Endothelial cell of umbilical vein (primary cell): ENCODE data around the gene HIP1. TPM values are rescaled to one million over a fixed set of nuclear protein-coding genes. Genes with fewer than 3 reads are reported as not detected.

Experiments
- BruUV-seq: library from RNA; stranded (reverse); fragments of 400-500 nt; replicated peaks from 2 replicates; lab custom pipeline; 2021; lab: Mats Ljungman, UMichigan
- CTCF ChIA-PET: fragments of 300-600, 350-600 bp; sonication (Branson Sonifier 250); formaldehyde crosslinking; loops from one replicate; lab custom pipeline; 2021; ENCODE audit warnings: antibody characterized with exemption, inconsistent platforms; lab: Charles Lee
- POLR2A ChIA-PET: fragments of 300-600, 350-600 bp; sonication (Branson Sonifier 250); formaldehyde crosslinking; loops from one replicate; lab custom pipeline; 2021; ENCODE audit warnings: antibody characterized with exemption, inconsistent platforms; lab: Charles Lee
- DNase-seq: peaks from one replicate; pipeline ENCODE4 v3.0.0-alpha.2; 2011; ENCODE audit warnings: low read depth, low spot score
- FAIRE-seq: peaks from 2 replicates; lab custom pipeline; 2011; peaks lifted over from hg19 to GRCh38; lab: Jason Lieb, UNC
- H2AFZ ChIP-seq: 2 replicates; pipeline ENCODE4 v1.6.0; 2012; ENCODE audit warnings: low read depth, low read length, control low read depth, inconsistent platforms
- H3K27ac ChIP-seq: 2 replicates; pipeline ENCODE4 v1.5.1; 2011; ENCODE audit warnings: low read depth, mild to moderate bottlenecking, control low read depth, low read length, moderate library complexity; ENCODE audit not compliant: insufficient read depth
- H3K27me3 ChIP-seq, 2 experiments: 2 replicates each; pipeline versions ENCODE4 v1.6.0 to v1.6.1; 2011; ENCODE audit warnings: low read length in 2 of 2, mixed read lengths in 1 of 2; ENCODE audit not compliant: control insufficient read depth in 2 of 2, insufficient read depth in 2 of 2
- H3K36me3 ChIP-seq, 2 experiments: 2 replicates in 1 of 2; 3 replicates in 1 of 2; pipeline ENCODE4 v1.5.1; 2011; ENCODE audit warnings: low read length in 2 of 2, mild to moderate bottlenecking in 1 of 2, moderate library complexity in 1 of 2; ENCODE audit not compliant: control insufficient read depth in 2 of 2, insufficient read depth in 2 of 2; ENCODE audit errors: extremely low read depth in 1 of 2
- H3K4me1 ChIP-seq: 3 replicates; pipeline ENCODE4 v1.5.1; 2011; ENCODE audit warnings: mild to moderate bottlenecking, low read length; ENCODE audit not compliant: control insufficient read depth, insufficient read depth; ENCODE audit errors: extremely low read depth
- H3K4me2 ChIP-seq: 2 replicates; pipeline ENCODE4 v1.6.1; 2011; ENCODE audit warnings: low read length, control low read depth, mixed read lengths; ENCODE audit not compliant: insufficient read depth
- H3K4me3 ChIP-seq, 3 experiments: fragments of 200-600 bp in 1 of 3; sonication (generic), shearing (Covaris generic) in 1 of 3; replicated peaks in 1 of 3; 2 replicates each; pipeline ENCODE4 v1.5.1; 2011 to 2016; ENCODE audit warnings: control low read depth in 3 of 3, low read length in 3 of 3, mild to moderate bottlenecking in 2 of 3, inconsistent platforms in 1 of 3, low read depth in 1 of 3, moderate library complexity in 1 of 3; ENCODE audit not compliant: insufficient read depth in 1 of 3
- H3K79me2 ChIP-seq: 2 replicates; pipeline ENCODE4 v1.6.0; 2012; ENCODE audit warnings: low read length, inconsistent platforms; ENCODE audit not compliant: control insufficient read depth, insufficient read depth
- H3K9ac ChIP-seq: replicated peaks from 2 replicates; pipeline ENCODE3; 2011; ENCODE audit warnings: low read length, control low read depth; ENCODE audit not compliant: insufficient read depth; ENCODE audit errors: extremely low read depth
- H3K9me1 ChIP-seq: replicated peaks from 3 replicates; pipeline ENCODE4 v1.6.0; 2011; ENCODE audit warnings: mild to moderate bottlenecking, low read length; ENCODE audit not compliant: control insufficient read depth, insufficient read depth; ENCODE audit errors: extremely low read depth
- H3K9me3 ChIP-seq: replicated peaks from 2 replicates; pipeline ENCODE4 v1.5.1; 2012; ENCODE audit warnings: low read length, inconsistent platforms; ENCODE audit not compliant: control insufficient read depth, insufficient read depth
- H4K20me1 ChIP-seq: replicated peaks from 2 replicates; pipeline ENCODE3; 2011; ENCODE audit warnings: mild to moderate bottlenecking, low read length; ENCODE audit not compliant: control insufficient read depth, insufficient read depth; ENCODE audit errors: extremely low read depth
- EZH2 ChIP-seq: IDR thresholded peaks from 2 replicates; pipeline ENCODE4 v1.6.1; 2012; ENCODE audit warnings: borderline replicate concordance, low read depth, mild to moderate bottlenecking, moderate library complexity, low read length, inconsistent platforms; ENCODE audit not compliant: severe bottlenecking
- GATA2 ChIP-seq: IDR thresholded peaks from 2 replicates; pipeline ENCODE4 v1.7.0; 2011; ENCODE audit warnings: low read depth, mild to moderate bottlenecking, moderate library complexity, mixed read lengths, low read length; ENCODE audit not compliant: insufficient read length, insufficient read depth
- JUN ChIP-seq: IDR thresholded peaks from 2 replicates; pipeline ENCODE4 v1.6.1; 2011; ENCODE audit warnings: borderline replicate concordance, low read depth; ENCODE audit not compliant: insufficient read length, insufficient read depth
- MYC ChIP-seq: IDR thresholded peaks from one replicate; pipeline ENCODE4 v1.6.1; 2011; ENCODE audit warnings: mild to moderate bottlenecking, low read depth, low read length
- POLR2A ChIP-seq: IDR thresholded peaks from 2 replicates; pipeline ENCODE4 v1.6.1; 2012; ENCODE audit warnings: low read depth, mild to moderate bottlenecking, control low read depth, low read length
- POLR2AphosphoS5 ChIP-seq: IDR thresholded peaks from 2 replicates; pipeline ENCODE4 v1.6.1; 2012; ENCODE audit warnings: low read depth, mild to moderate bottlenecking, control low read depth, low read length, moderate library complexity; ENCODE audit not compliant: insufficient read depth
- dilution Hi-C: fragments of 300-500 bp; cut with MboI; formaldehyde crosslinking; loops from one replicate; pipeline ENCODE4 v1.15.0; 2019; ENCODE audit warnings: low sequenced_read_pairs; ENCODE audit not compliant: extremely low pct_ligation_motif_present
- intact Hi-C: fragments of 100-400 bp; cut with micrococcal nuclease; formaldehyde crosslinking; loops from one replicate; pipeline ENCODE4 v1.10.0; 2022
- polyA plus RNA-seq, 4 experiments: library from polyadenylated mRNA; depleted of rRNA in 3 of 4; stranded (reverse) in 3 of 4; unstranded in 1 of 4; fragments of >200 nt; gene quantifications; 2 replicates each; pipeline versions ENCODE4 v1.2.1 to v1.2.3, GENCODE V29; 2011 to 2012; ENCODE audit warnings: missing spikeins in 1 of 4
- total RNA-seq: library from RNA; stranded (reverse); gene quantifications from 2 replicates; pipeline ENCODE4 v1.2.3, GENCODE V29; 2021
- TF ChIP-seq, protein P1 (sequence below): IDR thresholded peaks from 2 replicates; pipeline ENCODE4 v1.6.1; 2011; ENCODE audit not compliant: insufficient read depth, insufficient read length
- TF ChIP-seq, protein P2 (sequence below), 2 donors: IDR thresholded peaks; 1 replicate in 1 of 2; 2 replicates in 1 of 2; pipeline ENCODE4 v1.5.1; 2011; ENCODE audit warnings: low read length in 2 of 2, mild to moderate bottlenecking in 2 of 2, moderate library complexity in 2 of 2, control low read depth in 1 of 2, inconsistent platforms in 1 of 2, low read depth in 1 of 2; ENCODE audit not compliant: insufficient read depth in 1 of 2; ENCODE audit errors: extremely low read depth in 1 of 2

The HIP1 gene
- total and polyA plus RNA-seq, 2 donors (not counting 3 experiments of a cell fraction or from before 2014, with no cell fraction given): 23.7 to 47.6 TPM

DNA sequence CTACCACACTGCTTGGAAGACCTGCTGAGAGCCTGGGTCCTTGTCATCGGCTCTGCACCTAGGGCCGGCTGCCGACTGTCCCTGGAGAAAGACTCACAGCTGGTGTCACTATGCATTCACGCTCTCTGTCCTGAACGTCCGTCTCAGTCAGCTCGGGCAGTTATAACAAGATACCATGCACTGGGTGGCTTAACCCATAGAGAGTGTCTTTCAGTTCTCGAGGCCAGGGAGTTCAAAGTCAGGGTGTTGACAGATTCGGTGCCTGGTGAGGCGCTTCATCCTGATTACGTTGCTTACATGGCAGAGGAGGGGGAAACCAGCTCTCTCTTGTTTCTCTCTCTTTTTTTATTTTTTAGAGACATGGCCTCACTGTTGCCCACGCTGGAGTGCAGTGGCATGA lies 155.5 kb downstream of the HIP1 start:
- BruUV-seq: no TSS peak
- TF ChIP-seq, protein P1, sequence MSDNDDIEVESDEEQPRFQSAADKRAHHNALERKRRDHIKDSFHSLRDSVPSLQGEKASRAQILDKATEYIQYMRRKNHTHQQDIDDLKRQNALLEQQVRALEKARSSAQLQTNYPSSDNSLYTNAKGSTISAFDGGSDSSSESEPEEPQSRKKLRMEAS: no peak
- TF ChIP-seq MYC (no peak), GATA2 (no peak), POLR2A (no peak)
- Histone ChIP-seq H3K4me1 (no peaks in the 10 kb centered on the region), H3K27ac (no peak overlapping the region), H3K9ac (no peak overlapping the region), H3K79me2 (no peaks in the 10 kb centered on the region), H3K36me3 (peaks cover 3 to 28% of the 10 kb centered on the region in 2 experiments), H3K9me3 (no peaks in the 10 kb centered on the region), H3K4me3 (no peak overlapping the region), H3K27me3 (no peaks in the 10 kb centered on the region), H3K9me1 (no peaks in the 10 kb centered on the region), H3K4me2 (no peak overlapping the region), H2AFZ (no peak overlapping the region), H4K20me1 (no peaks in the 10 kb centered on the region)
- DNase-seq: no peak
- no peak for FAIRE-seq
- dilution Hi-C loops: no loop called here
- ChIA-PET POLR2A (no interaction called here), CTCF (no interaction called here)
- intact Hi-C loops: no loop called here

DNA sequence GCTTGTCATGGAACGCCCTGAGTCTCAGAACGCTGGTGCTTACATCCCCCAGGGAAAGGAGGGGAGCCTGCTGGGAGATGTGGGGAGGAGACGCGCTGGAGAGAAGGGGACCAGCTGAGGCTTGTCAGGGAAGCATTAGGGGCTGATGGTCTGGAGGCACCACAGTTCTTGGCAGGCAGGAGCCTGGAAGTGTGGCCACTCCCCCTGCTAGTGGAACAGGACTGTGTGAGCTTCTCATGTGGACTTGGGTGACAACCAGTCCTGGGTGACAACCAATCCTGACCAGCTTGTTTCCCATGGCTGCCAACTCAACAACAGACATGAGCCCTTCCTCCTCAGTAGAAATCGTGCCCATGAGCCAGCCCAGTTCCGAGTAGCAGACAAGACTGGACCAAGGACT lies 158.8 kb downstream of the HIP1 start:
- no peak overlapping the region for H3K4me2 ChIP-seq
- ChIA-PET POLR2A (no interaction called here), CTCF (no interaction called here)
- H3K9me3 ChIP-seq: no peaks in the 10 kb centered on the region
- H3K9ac ChIP-seq: no peak overlapping the region
- no peaks in the 10 kb centered on the region for H3K9me1 ChIP-seq
- H4K20me1 ChIP-seq: no peaks in the 10 kb centered on the region
- H3K79me2 ChIP-seq: no peaks in the 10 kb centered on the region
- no peaks in the 10 kb centered on the region for H3K4me1 ChIP-seq
- no peaks in the 10 kb centered on the region for H3K27me3 ChIP-seq
- BruUV-seq: no TSS peak
- H3K27ac ChIP-seq: no peak overlapping the region
- TF ChIP-seq, protein P1: no peak
- TF ChIP-seq, protein P2, sequence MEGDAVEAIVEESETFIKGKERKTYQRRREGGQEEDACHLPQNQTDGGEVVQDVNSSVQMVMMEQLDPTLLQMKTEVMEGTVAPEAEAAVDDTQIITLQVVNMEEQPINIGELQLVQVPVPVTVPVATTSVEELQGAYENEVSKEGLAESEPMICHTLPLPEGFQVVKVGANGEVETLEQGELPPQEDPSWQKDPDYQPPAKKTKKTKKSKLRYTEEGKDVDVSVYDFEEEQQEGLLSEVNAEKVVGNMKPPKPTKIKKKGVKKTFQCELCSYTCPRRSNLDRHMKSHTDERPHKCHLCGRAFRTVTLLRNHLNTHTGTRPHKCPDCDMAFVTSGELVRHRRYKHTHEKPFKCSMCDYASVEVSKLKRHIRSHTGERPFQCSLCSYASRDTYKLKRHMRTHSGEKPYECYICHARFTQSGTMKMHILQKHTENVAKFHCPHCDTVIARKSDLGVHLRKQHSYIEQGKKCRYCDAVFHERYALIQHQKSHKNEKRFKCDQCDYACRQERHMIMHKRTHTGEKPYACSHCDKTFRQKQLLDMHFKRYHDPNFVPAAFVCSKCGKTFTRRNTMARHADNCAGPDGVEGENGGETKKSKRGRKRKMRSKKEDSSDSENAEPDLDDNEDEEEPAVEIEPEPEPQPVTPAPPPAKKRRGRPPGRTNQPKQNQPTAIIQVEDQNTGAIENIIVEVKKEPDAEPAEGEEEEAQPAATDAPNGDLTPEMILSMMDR (IDR thresholded peaks at IDR 0.05; ENCODE audit: extremely low read depth in 1 of 2, insufficient read depth in 1 of 2, low read depth in 1 of 2, low read length in 2 of 2): no peak
- TF ChIP-seq EZH2 (no peak), POLR2AphosphoS5 (no peak), MYC (no peak), POLR2A (no peak), JUN (no peak)
- no peak overlapping the region for H3K4me3 ChIP-seq
- intact Hi-C loops: no loop called here
- dilution Hi-C loops: no loop called here
- H3K36me3 ChIP-seq: peaks cover 3 to 24% of the 10 kb centered on the region in 2 experiments
- FAIRE-seq (no peak), DNase-seq (no peak)
- H2AFZ ChIP-seq: no peak overlapping the region
